GM12891 (cell line): Measurements from ENCODE around the gene PMM1.

ENCODE experiments used
- POLR2A ChIP-seq: IDR thresholded peaks from 2 replicates; pipeline ENCODE4 v1.6.1; 2011; ENCODE audit warnings: low read depth, low read length, control low read depth
- POLR2AphosphoS5 ChIP-seq: IDR thresholded peaks from 2 replicates; pipeline ENCODE4 v1.6.1; 2011; ENCODE audit warnings: low read depth, low read length, control low read depth
- TAF1 ChIP-seq: IDR thresholded peaks from 2 replicates; pipeline ENCODE4 v1.6.1; 2011; ENCODE audit warnings: low read depth, low read length, control low read depth

DNA sequence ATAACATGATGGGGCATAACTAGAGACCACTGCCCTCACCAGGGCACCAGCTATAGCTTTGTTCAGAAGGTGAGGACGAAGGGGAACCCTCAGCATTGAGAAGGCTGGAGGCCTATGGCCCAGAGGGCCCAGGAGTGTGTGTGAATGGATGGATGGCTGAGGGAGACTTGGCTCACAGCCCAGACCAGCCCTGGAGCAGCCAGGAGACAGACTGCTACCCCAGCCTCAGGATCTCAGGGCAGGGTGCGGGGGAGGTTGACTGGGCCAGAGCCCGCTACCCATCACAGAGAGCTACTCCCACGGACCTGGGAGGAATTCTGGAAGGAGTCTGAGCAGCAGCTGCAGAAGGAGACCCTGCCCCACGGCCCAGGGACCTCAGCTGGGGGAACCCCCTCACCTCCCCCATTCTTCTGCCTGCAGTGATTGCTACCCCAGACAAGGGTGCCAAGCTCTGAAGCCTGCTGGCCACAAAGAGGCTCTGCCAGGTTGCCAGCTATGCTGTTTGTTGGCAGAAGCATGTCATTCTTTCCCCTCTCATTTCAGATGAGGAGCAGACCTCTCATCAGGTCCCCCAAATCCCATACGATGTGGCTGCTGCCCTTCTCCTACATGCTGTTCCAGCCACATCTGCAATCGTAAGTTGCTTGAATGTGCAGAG, 34.2 kb downstream of the PMM1 start:
- TF ChIP-seq POLR2A: no peak
- TF ChIP-seq POLR2AphosphoS5: no peak
- no peak for TF ChIP-seq TAF1
